Measurements from ENCODE around the gene SELENON.

DNA sequence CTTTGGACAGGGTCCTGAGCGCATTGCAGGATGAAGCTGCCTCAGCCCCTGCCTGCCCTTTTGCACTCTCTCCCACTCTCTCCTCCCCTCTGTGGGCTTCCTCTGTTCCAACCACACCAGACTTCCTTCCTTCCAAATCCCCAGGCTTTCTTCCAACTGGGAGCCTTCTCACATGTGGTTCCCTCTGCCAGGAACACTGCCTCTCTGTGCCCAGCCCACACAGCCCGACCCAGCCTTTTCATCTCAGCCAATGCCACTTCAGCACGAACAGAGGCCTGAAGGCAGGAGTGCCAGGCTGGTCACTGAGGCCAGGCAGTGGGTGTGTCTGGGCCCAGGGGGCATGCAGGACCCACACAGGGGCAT lies 5.9 kb downstream of the SELENON start:
- no peak for TF ChIP-seq CTCF (IDR thresholded peaks at IDR 0.05)
- TF ChIP-seq POLR2A (IDR thresholded peaks at IDR 0.05) = no peak
